ENCODE measurements around the gene COA6.

DNA sequence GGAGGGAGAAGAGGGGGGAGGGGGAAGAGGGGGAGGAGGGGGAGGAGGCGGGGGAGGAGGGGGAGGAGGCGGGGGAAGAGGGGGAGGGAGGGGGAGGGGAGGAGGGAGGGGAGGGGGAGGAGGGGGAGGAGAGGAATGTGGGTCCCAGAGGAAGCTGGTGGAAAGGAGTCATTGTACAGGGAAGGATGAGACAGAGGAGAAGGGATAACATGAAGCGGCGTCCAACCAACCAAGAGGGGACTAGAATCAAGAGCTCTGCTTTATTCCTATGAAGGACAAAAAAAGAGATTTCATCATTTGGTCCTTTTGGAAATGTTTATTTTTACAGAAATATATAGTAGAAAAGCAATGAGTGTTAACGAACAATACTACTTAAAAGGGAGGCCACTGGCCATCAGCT is 24.5 kb downstream of the COA6 start:
- no peak for TF ChIP-seq POLR2A (IDR thresholded peaks at IDR 0.05)
- TF ChIP-seq, protein P1, sequence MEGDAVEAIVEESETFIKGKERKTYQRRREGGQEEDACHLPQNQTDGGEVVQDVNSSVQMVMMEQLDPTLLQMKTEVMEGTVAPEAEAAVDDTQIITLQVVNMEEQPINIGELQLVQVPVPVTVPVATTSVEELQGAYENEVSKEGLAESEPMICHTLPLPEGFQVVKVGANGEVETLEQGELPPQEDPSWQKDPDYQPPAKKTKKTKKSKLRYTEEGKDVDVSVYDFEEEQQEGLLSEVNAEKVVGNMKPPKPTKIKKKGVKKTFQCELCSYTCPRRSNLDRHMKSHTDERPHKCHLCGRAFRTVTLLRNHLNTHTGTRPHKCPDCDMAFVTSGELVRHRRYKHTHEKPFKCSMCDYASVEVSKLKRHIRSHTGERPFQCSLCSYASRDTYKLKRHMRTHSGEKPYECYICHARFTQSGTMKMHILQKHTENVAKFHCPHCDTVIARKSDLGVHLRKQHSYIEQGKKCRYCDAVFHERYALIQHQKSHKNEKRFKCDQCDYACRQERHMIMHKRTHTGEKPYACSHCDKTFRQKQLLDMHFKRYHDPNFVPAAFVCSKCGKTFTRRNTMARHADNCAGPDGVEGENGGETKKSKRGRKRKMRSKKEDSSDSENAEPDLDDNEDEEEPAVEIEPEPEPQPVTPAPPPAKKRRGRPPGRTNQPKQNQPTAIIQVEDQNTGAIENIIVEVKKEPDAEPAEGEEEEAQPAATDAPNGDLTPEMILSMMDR (IDR thresholded peaks at IDR 0.05) = no peak
- no peak for TF ChIP-seq EP300 (IDR thresholded peaks at IDR 0.05)

Measured in suprapubic skin (tissue), 3 donors.